NCI-H524 (cell line): ENCODE data around the gene ARMC7.

Experiments
- DNase-seq, 2 experiments: peaks; one replicate each; lab custom pipeline; 2025; lab: John Stamatoyannopoulos, UW

ARMC7 gene

GRCh38 chr17:75078284-75079022, 31.3 kb upstream of the ARMC7 start:
- no peak for DNase-seq

GRCh38 chr17:75079023-75079373, 30.8 kb upstream of the ARMC7 start:
- DNase-seq = no peak

- peak in 1 of 2 experiments; percentile 64 for DNase-seq
Measured at GRCh38 chr17:75081611-75082540, 27.9 kb upstream of the ARMC7 start.

- no peak for DNase-seq
Measured at GRCh38 chr17:75082683-75083082, 27.1 kb upstream of the ARMC7 start.

- no peak for DNase-seq
Measured at GRCh38 chr17:75084039-75084660, 25.6 kb upstream of the ARMC7 start.

GRCh38 chr17:75086496-75087181, 23.1 kb upstream of the ARMC7 start:
- no peak for DNase-seq

- no peak for DNase-seq
Measured at GRCh38 chr17:75087182-75087557, 22.6 kb upstream of the ARMC7 start.

GRCh38 chr17:75087558-75088453, 22.0 kb upstream of the ARMC7 start, which contains the start of gene SLC16A5:
TSS of gene SLC16A5 (plus strand) at chr17:75087954. CDS start at chr17:75093637, 5,683 bp downstream.
- no peak for DNase-seq

GRCh38 chr17:75088465-75089417, 21.0 kb upstream of the ARMC7 start:
- no peak for DNase-seq

GRCh38 chr17:75090871-75091854, 18.6 kb upstream of the ARMC7 start:
- no peak for DNase-seq

GRCh38 chr17:75091855-75092327, 17.9 kb upstream of the ARMC7 start:
- DNase-seq = no peak

- no peak for DNase-seq
Measured at GRCh38 chr17:75093548-75094158, 16.1 kb upstream of the ARMC7 start.

- no peak for DNase-seq
Measured at GRCh38 chr17:75094871-75095399, 14.8 kb upstream of the ARMC7 start.

GRCh38 chr17:75096082-75096625, 13.6 kb upstream of the ARMC7 start:
- no peak for DNase-seq

- DNase-seq = no peak
Measured at GRCh38 chr17:75097865-75098264, 11.9 kb upstream of the ARMC7 start.

- DNase-seq = no peak
Measured at GRCh38 chr17:75098861-75099260, 10.9 kb upstream of the ARMC7 start.

GRCh38 chr17:75099881-75100595, 9.7 kb upstream of the ARMC7 start:
- DNase-seq = no peak
